Right forelimb (tissue), 1 donor: Measurements from ENCODE around the gene NDE1.

Experiments used
- DNase-seq: peaks from one replicate; pipeline ENCODE4 v3.0.0-alpha.2; 2018

The NDE1 gene

GRCh38 chr16:15772579-15773293 lies 122.7 kb downstream of the NDE1 start:
- no peak for DNase-seq

- DNase-seq, result no peak
Observed at GRCh38 chr16:15773968-15774367, 123.9 kb downstream of the NDE1 start.

GRCh38 chr16:15775209-15775608 lies 125.2 kb downstream of the NDE1 start:
- DNase-seq, result no peak

GRCh38 chr16:15775663-15776304 lies 125.7 kb downstream of the NDE1 start:
- DNase-seq, result no peak
